Measurements from ENCODE around the gene HOOK2.

Gene HOOK2

DNA sequence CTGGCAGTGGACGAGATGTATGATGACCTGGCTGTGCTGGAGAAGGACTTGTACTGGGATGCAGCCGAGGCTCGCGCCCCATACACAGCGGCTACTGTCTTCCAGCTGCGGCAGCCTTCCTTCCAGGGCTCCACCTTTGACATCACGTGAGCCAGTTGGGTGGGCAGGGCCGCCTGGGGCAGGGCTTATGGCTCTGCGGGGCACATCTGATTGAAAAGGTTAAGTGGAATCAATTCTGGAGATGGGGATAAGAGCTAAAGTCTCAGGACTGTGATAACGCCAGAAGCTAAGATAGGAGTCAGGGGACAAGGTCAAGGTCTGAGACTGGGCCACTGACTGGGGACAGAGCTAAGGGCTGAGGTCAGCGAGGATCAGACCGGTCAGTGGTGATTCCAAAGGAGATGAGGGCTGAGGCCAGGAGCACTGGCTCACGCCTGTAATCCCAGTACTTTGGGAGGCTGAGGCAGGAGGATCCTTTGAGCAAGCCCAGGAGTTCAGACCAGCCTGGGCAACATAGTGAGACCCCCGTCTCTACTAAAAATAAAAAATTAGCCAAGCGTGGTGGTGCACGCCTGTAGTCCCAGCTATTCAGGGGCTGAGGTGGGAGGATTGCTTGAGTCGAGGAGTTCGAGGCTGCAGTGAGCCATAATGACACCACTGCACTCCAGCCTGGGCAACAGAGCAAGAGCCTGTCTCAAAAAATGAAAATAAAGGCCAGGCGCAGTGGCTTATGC lies 19.0 kb downstream of the HOOK2 start:
- H3K4me3 ChIP-seq (ENCODE audit: low read depth, low read length): no peak overlapping the region
- POLR2A ChIA-PET: no interaction called here
- DNase-seq (ENCODE audit: low read depth, low spot score): no peak
- TF ChIP-seq, protein P1, sequence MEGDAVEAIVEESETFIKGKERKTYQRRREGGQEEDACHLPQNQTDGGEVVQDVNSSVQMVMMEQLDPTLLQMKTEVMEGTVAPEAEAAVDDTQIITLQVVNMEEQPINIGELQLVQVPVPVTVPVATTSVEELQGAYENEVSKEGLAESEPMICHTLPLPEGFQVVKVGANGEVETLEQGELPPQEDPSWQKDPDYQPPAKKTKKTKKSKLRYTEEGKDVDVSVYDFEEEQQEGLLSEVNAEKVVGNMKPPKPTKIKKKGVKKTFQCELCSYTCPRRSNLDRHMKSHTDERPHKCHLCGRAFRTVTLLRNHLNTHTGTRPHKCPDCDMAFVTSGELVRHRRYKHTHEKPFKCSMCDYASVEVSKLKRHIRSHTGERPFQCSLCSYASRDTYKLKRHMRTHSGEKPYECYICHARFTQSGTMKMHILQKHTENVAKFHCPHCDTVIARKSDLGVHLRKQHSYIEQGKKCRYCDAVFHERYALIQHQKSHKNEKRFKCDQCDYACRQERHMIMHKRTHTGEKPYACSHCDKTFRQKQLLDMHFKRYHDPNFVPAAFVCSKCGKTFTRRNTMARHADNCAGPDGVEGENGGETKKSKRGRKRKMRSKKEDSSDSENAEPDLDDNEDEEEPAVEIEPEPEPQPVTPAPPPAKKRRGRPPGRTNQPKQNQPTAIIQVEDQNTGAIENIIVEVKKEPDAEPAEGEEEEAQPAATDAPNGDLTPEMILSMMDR (IDR thresholded peaks at IDR 0.05; ENCODE audit: insufficient read depth, low read length, missing control alignments): no peak
- CTCF ChIA-PET: interaction anchor here (1.0 to 31.4 kb wide), 11 partner anchors 6 to 116 kb away, joined by 3 to 1565 read pairs (median 15); partner anchors contain the start of genes BEST2, GET3, HOOK2 and JUNB

DNA sequence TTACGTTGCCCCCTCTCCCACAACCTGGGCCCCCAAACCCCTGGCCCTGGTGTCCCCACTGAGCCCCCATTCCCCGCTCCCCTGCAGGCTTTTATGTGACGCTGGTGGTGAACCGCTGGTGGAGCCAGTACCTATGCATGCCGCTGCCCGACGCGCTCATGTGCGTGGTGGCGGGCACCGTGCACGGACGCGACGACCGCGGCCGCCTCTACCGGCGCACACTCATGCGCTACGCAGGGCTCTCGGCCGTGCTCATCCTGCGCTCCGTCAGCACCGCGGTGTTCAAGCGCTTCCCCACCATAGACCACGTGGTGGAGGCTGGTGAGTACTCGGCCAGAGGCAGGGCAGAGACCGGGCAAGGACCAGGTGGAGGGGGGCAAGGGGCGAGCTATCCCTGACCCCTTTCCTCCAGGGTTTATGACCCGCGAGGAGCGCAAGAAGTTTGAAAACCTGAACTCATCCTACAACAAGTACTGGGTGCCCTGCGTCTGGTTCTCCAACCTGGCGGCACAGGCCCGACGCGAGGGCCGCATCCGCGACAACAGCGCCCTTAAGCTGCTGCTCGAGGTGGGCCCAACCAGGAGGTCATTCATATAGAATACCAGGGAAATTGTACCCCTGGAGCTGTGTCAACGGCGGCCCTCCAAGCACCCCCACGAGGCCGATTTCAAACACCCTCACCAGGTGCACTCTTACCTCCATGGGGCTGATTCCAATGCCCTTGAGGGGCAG lies 20.7 kb downstream of the HOOK2 start:
- no peak for DNase-seq (ENCODE audit: low read depth, low spot score)
- no peak overlapping the region for H3K4me3 ChIP-seq (ENCODE audit: low read depth, low read length)
- ChIA-PET POLR2A (interaction anchor here (0.6 kb wide), 1 partner anchor 13 kb away, joined by 4 read pairs; no protein-coding TSS in a partner anchor), CTCF (interaction anchor here (1.4 to 31.4 kb wide), 6 partner anchors 8 to 94 kb away, joined by 3 to 1565 read pairs (median 542); partner anchors contain the start of genes BEST2, GET3, HOOK2 and JUNB)
- TF ChIP-seq, protein P1 (IDR thresholded peaks at IDR 0.05; ENCODE audit: insufficient read depth, low read length, missing control alignments): no peak

- POLR2A ChIA-PET: interaction anchor here (0.6 to 1.5 kb wide), 2 partner anchors 39 to 189 kb away, joined by 3 to 5 read pairs; partner anchors contain the start of gene JUNB
- TF ChIP-seq, protein P1 (IDR thresholded peaks at IDR 0.05; ENCODE audit: insufficient read depth, low read length, missing control alignments): no peak
- H3K4me3 ChIP-seq (ENCODE audit: low read depth, low read length): no peak overlapping the region
- no peak for DNase-seq (ENCODE audit: low read depth, low spot score)
- CTCF ChIA-PET: interaction anchor here (0.6 to 31.4 kb wide), 5 partner anchors 10 to 95 kb away, joined by 3 to 1565 read pairs (median 10); partner anchors contain the start of genes JUNB, PRDX2, RNASEH2A and THSD8
Measured at GRCh38 chr19:12752056-12752781, 23.1 kb downstream of the HOOK2 start.

DNA sequence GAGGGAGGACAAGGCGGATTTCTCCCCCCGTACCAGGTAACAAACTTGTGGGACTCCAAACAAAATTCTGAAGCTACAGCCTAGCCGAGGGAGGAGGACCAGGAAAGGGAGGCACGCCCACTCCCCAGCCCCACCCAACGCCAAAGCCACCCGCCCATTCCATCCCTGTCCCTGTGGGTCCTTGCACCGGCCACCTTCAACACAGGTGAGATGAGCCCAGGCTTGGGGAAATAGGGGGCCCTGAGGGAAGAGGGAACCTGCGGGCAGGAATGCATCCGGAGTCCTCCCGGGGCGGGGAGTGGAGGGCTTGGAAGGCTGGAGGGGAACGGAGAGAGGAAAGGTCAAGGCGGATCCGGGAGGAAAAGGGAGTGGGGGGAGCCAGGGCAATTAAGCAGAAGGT lies 23.7 kb downstream of the HOOK2 start, which contains the start of gene BEST2:
Gene BEST2, plus strand, starts transcription at position 157 of the 400 bp plus-strand sequence. CDS start 802 bp downstream, outside the sequence.
- ChIA-PET POLR2A (interaction anchor here (0.6 kb wide), 1 partner anchor 190 kb away, joined by 3 read pairs; no protein-coding TSS in a partner anchor), CTCF (interaction anchor here (29.3 to 31.4 kb wide), 2 partner anchors 11 to 47 kb away, joined by 660 to 1565 read pairs; partner anchors contain the start of genes JUNB, PRDX2, RNASEH2A and THSD8)
- TF ChIP-seq, protein P1 (IDR thresholded peaks at IDR 0.05; ENCODE audit: insufficient read depth, low read length, missing control alignments): no peak
- no peak within 1 kb of the TSS for H3K4me3 ChIP-seq (ENCODE audit: low read depth, low read length)
- DNase-seq (ENCODE audit: low read depth, low spot score): no peak

- no peak for DNase-seq (ENCODE audit: low read depth, low spot score)
- no peak overlapping the region for H3K4me3 ChIP-seq (ENCODE audit: low read depth, low read length)
- ChIA-PET CTCF (interaction anchor here (1.1 to 31.4 kb wide), 4 partner anchors 11 to 48 kb away, joined by 3 to 1565 read pairs (median 332); partner anchors contain the start of genes JUNB, PRDX2, RNASEH2A and THSD8), POLR2A (interaction anchor here (1.6 kb wide), 1 partner anchor 41 kb away, joined by 3 read pairs; the partner anchor contains the start of gene JUNB)
- TF ChIP-seq, protein P1 (IDR thresholded peaks at IDR 0.05; ENCODE audit: insufficient read depth, low read length, missing control alignments): no peak
Measured at GRCh38 chr19:12750851-12751250, 24.5 kb downstream of the HOOK2 start.
